ENCODE measurements around the gene LRRC57.

LRRC57 gene

DNA sequence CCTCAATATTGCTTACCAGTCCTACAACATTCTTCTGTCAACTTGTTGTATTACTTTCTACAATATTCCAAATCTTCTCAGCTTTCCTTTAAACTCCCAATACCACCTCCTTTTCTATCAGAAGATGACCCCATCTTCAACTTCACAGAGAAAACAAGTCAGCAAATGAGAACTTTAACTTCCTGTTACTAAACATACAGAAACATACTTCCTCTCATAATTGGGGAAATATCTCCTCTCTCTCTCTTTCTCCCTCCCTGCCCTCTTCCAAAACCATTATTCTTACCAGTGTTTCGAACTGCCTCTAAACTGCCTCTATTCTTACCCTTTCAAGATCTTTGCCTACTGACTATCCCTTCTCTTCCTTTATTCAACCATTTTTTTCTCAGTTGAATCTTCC, 54.9 kb downstream of the LRRC57 start:
- in situ Hi-C loops (cut with MboI; ENCODE audit: low sequenced_read_pairs) = no loop called here

- in situ Hi-C loops (cut with MboI; ENCODE audit: low sequenced_read_pairs) = no loop called here
These were observed 56.9 kb downstream of the LRRC57 start for GRCh38 chr15:42491539-42492225.

- in situ Hi-C loops (cut with MboI; ENCODE audit: low sequenced_read_pairs) = no loop called here
These were observed 57.7 kb downstream of the LRRC57 start, which contains the start of gene ZNF106 for GRCh38 chr15:42490671-42491538. TSS of gene ZNF106 (minus strand) at chr15:42491141. CDS start at chr15:42472289, 18,852 bp downstream.

DNA sequence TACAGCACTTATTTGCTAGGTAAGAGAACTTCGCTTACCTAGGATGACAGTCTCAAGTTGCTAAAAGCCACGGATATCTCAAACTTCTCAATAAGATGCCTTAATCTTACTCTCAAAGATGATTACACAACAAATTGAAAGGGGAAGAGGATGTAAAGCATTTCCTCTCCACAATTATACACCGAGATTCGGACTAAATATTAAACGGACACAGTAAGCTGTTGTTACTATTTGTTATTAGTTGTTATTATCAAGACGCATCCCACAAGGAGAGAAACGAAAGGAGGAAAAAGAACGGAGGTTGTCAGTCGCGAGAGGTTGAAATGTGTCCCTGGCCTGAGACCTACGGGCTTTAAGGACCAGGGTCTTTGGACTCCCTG, 58.3 kb downstream of the LRRC57 start:
- in situ Hi-C loops (cut with MboI; ENCODE audit: low sequenced_read_pairs) = no loop called here
